Pulmonary artery endothelial cell (primary cell): ENCODE measurements around the gene DHX29. TPM values are rescaled to one million over a fixed set of nuclear protein-coding genes. Genes with fewer than 3 reads are reported as not detected.

Experiments
- DNase-seq: peaks from one replicate; pipeline ENCODE4 v3.0.0-alpha.2; 2011; ENCODE audit warnings: low read depth, low spot score
- total RNA-seq: library from RNA; depleted of rRNA; stranded (reverse); fragments of >200 nt; gene quantifications from 2 replicates; pipeline ENCODE4 v1.2.3, GENCODE V29; 2014

Gene DHX29
- total RNA-seq, 1 donor from 2014 or later, result 30.1 TPM

- DNase-seq, result no peak
Observed at GRCh38 chr5:55313870-55314617, 6.5 kb upstream of the DHX29 start.

- no peak for DNase-seq
Observed at GRCh38 chr5:55308254-55308836, 851 bp upstream of the DHX29 start.

DNA sequence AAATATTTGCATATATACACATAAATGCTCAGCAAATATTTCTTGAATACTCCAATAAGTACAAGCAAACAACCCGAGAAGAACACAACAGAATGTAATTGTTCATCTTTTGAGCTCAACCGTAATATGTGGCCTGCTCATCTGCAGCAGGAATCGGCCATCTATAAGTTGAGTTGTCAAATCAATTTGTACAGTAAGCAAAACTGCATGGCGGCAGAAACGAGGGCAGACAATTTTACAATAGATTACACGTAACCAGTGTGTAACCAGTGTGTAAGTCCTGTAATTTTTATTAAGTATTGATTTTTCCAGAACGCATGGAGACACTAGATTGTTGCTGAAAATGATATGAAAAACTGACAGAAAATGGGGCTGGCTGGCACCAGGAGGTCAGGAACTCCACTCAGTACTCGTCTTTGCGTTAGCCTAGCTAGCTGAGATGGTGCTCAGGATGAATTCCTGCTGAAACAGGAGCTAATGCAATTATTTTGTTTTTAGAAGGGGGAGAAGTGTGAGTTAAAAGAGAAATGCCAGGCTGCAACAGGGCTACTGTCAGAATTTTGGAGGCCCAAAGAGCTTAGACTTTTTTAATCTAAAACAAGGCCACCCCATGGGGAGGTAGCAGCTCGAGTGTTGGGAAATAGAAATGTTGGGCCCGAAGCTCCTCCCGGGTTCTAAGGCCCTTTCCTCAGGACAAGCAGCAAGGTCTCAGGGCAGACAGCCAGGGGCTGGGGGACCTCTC, 682 bp downstream of the DHX29 start:
- no peak for DNase-seq

DNA sequence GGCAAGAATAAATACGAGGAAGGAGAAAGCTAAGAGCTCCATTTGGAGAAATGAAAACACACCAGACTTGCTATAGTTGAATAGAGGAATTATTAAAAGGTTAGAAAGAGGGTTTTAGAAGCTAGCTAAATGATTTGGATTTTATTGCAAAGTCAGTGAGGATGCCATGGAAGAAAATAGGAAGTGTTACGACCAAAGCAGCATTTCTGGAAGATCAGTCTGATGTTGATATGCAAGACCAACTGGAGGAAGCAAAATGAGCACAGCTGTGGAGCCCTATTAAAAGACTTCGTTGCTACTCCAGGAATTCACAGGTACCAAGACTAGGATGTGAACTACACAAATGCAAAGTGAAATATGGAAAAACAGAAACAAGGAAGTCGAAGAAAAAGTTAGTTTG, 2.1 kb downstream of the DHX29 start:
- no peak for DNase-seq

GRCh38 chr5:55304584-55304983, 2.9 kb downstream of the DHX29 start:
- DNase-seq, result no peak

- DNase-seq, result peak; percentile 71
Observed at GRCh38 chr5:55303238-55303690, 4.2 kb downstream of the DHX29 start.

- DNase-seq, result no peak
Observed at GRCh38 chr5:55300890-55301289, 6.6 kb downstream of the DHX29 start.

DNA sequence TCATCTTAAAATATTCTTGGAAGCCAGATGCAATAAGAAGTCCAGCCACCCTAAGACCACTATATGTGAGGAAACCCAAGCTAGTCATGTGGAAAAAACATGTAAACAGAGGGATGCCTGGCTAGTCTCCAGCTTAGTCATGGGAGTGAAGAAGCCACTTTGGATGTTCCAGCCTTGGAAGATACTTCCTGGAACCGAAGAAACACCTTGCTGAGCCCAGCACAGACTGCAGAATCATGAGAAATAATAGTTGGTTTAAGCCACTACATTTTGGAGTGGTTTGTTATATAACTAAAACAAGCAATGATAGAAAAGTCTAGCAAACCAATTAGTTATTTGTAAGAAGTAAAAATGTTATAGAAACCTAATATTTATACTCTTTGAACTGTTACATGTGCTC, 12.6 kb downstream of the DHX29 start:
- DNase-seq, result no peak

GRCh38 chr5:55290991-55291390, 16.5 kb downstream of the DHX29 start:
- no peak for DNase-seq

DNA sequence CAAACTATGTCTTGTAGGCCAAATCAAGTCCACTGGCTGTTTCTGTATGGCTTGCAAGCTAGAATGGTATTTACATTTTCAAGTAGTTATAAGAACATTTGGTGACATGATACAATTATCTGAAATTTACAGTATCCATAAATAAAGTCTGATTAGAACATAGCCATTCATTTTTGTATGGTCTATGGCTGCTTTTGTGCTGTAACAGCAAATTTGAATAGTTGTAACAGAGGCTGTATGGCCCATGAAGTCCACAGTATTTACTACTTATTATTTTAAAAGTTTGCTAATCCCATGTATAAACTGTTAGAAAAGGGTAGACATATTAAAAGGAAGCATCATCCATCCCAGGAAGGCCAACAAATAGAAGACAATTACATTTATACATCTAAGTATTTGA, 17.7 kb downstream of the DHX29 start:
- no peak for DNase-seq

DNA sequence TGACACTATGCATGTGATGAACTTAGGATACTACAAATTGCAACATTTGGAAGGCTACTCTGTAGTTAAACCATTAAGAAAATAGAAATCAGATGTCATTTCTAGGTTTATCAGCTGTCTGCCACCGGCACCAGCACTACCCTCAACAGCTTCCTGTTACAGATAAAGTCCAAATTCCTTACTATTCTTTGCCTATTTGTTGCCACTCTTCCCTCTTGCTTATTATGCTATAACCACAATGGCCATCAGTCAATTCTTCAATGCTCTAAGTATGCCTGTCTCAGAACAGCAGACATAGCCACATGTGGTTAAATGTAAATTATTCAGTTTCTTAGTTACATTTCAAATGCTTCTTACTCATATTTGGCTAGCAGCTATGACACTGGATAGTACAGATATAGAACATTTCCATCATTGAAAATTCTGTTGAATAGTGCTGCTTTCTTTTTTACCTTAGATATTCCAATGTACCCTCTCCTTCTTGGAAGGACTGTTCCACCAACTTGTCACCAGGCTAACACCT, 21.0 kb downstream of the DHX29 start:
- no peak for DNase-seq

GRCh38 chr5:55278778-55279177, 28.7 kb downstream of the DHX29 start:
- DNase-seq, result no peak

DNA sequence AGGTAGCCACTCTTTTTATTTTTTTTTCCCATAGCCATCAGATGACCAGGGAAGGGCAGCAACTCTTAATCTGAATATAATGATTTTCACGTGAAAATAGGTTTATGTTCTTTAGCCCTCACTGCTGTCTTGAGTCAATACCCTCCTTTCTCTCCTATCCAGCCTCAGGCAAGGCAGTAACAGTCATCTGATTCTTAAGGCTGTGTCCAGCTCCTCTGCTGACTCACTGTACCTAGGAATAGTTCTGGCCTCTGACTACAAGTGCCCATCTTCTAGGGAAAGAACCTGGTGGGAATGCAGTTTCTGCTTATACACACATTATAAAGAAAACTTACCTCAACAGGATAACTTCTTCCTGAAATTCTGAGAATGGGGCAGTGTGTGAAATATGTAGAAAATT, 30.7 kb downstream of the DHX29 start:
- DNase-seq, result no peak

DNA sequence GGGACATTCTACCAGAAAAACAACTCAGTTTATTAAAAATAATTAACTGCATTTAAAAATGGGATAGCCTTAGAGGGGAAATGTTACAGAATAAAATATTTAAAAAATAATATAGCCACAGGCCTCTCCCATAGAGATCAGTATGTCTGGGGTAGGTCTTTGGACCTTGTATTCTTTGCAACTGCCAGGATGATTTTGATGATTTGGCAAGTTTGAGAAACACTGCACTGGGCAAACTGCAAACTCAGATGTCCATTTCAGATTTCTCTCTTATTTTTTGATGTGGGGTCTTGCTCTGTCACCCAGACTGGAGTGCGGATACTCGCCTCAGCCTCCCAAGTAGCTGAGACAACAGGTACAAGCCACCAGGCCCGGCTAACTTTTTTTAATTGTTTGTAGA, 49.2 kb downstream of the DHX29 start:
- no peak for DNase-seq

DNA sequence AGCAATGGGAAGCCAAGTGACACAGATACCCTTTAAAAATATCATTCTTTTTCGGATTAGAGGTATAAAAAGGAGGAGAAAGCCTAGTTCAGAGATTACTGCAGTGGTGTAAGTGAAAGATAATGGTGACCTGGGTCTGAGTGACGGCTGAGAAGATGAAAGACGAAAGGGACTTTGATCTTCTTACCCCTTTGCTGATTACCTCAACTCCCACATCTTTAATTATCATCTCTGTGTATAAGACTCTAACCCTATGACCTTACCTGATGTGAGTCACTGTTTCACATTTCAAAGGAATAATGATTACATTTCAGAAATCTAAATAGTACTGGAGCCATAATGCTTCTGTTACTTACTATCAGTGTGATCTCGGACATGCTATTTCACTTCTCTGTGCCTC, 52.7 kb downstream of the DHX29 start:
- DNase-seq, result no peak

DNA sequence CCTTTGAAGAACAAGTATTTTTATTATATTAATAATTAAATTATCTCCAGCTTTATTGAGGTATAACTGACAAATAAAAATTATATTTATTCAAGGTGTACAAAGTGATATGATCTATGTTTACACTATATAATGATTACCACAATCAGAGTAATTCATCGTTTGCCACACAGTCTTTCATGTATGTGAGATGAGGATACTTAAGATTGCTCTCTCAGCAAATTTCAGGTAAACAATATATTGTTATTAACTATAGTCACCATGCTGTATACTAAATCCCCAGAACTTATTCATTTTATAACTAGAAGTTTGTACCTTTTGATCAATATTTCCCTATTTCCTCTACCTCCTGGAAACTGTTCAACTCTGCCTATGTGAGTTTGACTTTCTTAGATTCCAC, 57.4 kb downstream of the DHX29 start:
- no peak for DNase-seq

DNA sequence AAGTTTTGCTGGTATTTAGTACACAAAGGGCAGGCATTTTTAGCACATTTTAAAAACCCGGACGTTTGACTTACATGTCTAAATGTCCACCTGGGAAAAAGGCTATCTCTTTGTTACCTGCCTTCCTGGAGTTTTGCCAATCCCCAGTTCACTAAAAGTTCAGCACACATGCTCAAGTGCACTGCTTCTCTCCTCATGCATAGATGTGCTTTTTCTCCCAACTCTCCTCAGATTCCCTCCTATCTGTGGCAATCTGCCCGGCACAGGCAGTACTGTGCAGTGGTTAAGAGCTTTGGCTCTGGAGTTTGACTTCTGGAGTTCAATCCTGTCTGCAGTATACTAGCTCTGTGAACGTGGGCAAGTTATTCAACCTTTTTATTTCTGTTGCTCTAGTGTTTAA, 65.7 kb downstream of the DHX29 start:
- DNase-seq, result no peak

DNA sequence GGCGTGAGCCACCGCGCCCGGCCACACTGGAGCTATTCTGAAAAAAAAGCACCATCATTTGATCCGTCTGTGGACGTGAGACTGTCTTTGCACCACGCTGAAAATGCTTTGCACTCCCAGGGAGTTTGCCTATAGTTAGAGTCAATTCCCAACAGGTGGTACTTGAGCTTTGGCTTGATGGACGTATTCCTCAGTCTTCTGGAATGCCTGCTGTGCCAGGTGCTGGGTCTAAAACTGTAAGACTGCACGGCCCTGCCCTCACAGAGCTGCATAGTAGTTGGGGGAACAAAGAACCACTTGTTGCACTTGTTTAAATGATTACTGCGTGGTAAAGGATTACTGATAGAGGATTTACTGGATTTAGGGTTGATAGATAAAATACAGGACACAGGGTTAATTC, 70.7 kb downstream of the DHX29 start:
- no peak for DNase-seq

DNA sequence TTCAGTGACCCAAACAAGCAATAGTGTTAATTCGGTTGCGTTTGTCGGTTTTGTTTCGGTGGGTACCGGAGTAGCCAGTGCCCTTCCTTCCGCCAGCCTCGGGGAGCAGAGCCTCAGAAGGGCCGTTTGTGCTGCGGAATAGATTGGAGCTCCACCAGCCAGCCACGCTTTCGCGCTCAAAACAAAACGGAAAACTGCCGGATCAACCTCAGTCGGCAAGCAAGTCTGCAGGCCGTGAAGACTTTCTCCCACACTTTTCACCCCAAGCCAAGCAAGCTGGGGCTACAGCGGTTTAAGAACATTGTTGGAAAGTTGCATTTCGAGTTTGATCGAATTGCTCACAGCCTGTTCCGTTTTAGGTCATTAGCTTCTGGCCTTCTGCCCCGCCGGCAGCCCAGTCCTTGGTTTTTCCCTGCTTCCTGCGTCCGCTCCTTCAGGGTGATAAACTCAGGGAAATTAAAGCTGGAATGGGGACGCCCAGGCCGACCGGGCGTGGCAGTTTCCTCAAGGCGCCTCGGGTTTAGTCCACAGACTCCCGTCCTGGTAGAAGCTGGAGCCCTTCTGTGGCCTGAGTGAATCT, 73.3 kb downstream of the DHX29 start:
- no peak for DNase-seq

DNA sequence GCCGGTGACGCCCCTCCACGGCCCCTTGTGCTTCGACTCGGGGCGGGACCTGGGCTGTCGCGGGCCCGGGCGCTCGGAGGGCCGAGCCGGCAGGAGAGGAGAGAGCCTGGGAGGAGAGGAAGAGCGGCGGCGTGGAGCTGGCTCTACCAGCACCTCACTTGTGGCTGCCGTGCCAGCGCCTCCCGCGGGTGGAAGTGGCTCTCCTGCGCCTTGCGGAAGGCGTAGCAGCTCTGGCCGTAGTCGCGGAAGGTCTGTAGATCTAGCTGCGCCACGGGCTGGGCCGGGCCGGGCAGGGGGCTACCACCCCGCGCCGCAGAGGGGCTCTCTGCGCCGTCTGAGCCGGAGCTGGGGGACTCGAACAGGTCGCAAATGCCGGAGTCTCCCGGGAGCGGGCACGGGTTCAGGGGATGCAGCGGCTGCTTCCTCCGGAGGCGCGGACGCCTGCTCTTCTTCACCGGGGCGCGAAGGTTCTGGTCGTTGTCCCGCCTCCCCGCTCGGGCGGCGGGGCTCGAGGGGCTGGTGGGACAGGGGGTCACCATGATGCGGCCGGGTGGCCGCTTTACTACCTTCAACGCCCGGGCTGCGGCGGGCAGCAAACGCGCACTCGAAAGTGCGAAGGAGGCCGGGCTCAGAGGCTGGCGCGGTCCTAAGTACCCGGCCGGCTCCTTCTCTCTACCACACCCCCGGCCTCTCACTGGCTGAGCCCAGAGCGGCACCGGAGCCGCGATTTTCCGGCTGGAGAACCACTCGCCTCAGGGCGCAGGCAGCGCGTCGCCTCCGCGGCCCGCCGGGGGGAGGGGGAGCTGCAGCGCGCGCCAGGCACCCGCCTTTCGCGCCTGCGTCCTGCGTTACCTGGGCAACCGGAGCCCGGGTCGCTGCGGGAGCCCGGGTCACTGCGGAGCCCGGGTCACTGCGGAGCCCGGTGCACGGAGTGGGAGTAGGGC, 74.2 kb downstream of the DHX29 start, which contains the start of gene CCNO:
Gene CCNO, minus strand, starts transcription at position 624 of the 944 bp plus-strand sequence. Its CDS starts 85 bp downstream, at position 539.
- DNase-seq, result peak; percentile 50
